ENCODE results near the gene RGS11. TPM values are rescaled to one million over a fixed set of nuclear protein-coding genes. Genes with fewer than 3 reads are reported as not detected.

The RGS11 gene
- polyA plus RNA-seq, 1 donor (not counting 4 experiments of a cell fraction or from before 2014, with no cell fraction given): not detected

DNA sequence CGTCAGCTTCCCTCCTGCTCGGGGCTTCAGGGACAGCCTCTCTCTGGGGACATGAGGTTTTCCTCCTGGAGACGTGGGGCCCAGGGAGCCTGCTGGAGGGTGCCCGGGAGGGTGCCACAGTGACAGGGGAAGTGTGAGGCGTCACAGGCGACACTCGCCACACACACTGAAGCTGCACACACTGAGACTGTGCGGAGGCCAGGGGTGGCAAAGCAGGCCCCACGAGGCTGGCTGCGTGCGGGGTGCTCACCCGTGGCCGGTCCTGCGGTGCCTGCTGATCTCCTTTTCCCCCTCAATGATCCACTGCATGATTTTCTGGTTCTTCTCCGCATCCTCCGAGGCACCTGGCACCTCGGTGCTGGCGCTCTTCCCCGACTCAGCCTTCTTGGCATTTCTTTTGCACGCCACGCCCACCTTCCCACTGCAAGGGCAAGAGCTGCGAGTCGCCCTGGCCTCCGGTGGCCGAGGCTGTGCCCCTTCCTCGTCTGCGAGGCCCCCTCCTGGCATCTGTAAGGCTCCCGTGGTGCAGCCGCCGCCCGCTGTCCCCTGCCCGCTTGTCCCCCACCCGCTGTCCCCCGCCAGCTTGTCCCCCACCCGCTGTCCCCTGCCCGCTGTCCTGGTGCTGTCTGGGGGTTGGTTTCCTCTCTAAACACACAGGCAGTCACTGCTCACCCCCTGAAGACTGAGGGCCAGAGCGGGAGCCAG is 21.2 kb upstream of the RGS11 start:
- H3K9me3 ChIP-seq (ENCODE audit: control insufficient read depth, low read depth, low read length): no peaks in the 10 kb centered on the region

DNA sequence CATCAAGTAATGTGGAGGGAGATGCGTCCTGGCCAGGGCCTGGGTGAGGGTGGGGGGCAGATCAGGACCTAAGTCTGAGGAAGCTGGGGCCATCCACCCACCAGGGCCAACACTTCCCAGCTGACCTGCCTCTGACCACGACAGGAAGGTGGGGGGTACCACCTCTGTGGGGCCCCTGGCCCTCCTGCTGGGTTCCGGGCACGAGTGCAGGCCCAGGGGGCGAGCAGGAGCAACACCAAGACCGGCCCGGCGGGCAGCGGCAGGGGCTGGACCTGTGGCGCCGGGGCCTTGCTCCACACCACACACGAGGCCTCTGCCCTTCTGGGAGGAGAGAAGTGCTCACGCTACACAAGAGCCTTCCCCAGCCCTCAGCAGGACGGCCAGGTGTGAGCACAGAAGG is 20.5 kb upstream of the RGS11 start:
- Histone ChIP-seq H2AFZ (ENCODE audit: control insufficient read depth, low read length) (no peak overlapping the region), H3K4me3 (ENCODE audit: control insufficient read depth in 2 of 3, extremely low read depth in 1 of 3, insufficient read depth in 2 of 3, low read depth in 1 of 3, low read length in 3 of 3) (no peak overlapping the region), H3K9me3 (ENCODE audit: control insufficient read depth, low read depth, low read length) (no peaks in the 10 kb centered on the region), H3K79me2 (ENCODE audit: control insufficient read depth, insufficient read depth, low read length) (no peaks in the 10 kb centered on the region), H4K20me1 (ENCODE audit: control insufficient read depth, extremely low read depth, insufficient read depth, low read length) (no peaks in the 10 kb centered on the region), H3K27me3 (ENCODE audit: control insufficient read depth, extremely low read depth, insufficient read depth, low read length) (no peaks in the 10 kb centered on the region), H3K4me1 (ENCODE audit: control insufficient read depth, extremely low read depth, insufficient read depth, low read length) (no peaks in the 10 kb centered on the region), H3K27ac (ENCODE audit: control insufficient read depth, insufficient read depth, low read length) (no peak overlapping the region), H3K36me3 (ENCODE audit: control insufficient read depth in 2 of 2, extremely low read depth in 1 of 2, insufficient read depth in 2 of 2, low read length in 2 of 2) (peaks cover 6 to 26% of the 10 kb centered on the region in 2 experiments), H3K9me1 (ENCODE audit: control insufficient read depth, extremely low read depth, insufficient read depth, low read length) (no peaks in the 10 kb centered on the region), H3K9ac (ENCODE audit: control insufficient read depth, extremely low read depth, insufficient read depth, low read length) (no peak overlapping the region), H3K4me2 (ENCODE audit: control insufficient read depth, extremely low read depth, insufficient read depth, low read depth, low read length) (no peak overlapping the region)
- dilution Hi-C loops (cut with MboI; ENCODE audit: extremely low pct_ligation_motif_present, low sequenced_read_pairs): no loop called here
- TF ChIP-seq, protein P1, sequence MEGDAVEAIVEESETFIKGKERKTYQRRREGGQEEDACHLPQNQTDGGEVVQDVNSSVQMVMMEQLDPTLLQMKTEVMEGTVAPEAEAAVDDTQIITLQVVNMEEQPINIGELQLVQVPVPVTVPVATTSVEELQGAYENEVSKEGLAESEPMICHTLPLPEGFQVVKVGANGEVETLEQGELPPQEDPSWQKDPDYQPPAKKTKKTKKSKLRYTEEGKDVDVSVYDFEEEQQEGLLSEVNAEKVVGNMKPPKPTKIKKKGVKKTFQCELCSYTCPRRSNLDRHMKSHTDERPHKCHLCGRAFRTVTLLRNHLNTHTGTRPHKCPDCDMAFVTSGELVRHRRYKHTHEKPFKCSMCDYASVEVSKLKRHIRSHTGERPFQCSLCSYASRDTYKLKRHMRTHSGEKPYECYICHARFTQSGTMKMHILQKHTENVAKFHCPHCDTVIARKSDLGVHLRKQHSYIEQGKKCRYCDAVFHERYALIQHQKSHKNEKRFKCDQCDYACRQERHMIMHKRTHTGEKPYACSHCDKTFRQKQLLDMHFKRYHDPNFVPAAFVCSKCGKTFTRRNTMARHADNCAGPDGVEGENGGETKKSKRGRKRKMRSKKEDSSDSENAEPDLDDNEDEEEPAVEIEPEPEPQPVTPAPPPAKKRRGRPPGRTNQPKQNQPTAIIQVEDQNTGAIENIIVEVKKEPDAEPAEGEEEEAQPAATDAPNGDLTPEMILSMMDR (optimal IDR thresholded peaks at IDR 0.05 in 1 of 3, IDR thresholded peaks at IDR 0.05 in 1 of 3, conservative IDR thresholded peaks at IDR 0.05 in 1 of 3; ENCODE audit: extremely low read depth in 1 of 3, insufficient read depth in 2 of 3, low read length in 3 of 3): no peak
- TF ChIP-seq EZH2 (IDR thresholded peaks at IDR 0.05; ENCODE audit: low read length): no peak
- FAIRE-seq: no peak
- no peak for DNase-seq (ENCODE audit: low read depth, low spot score)

More for the DNA sequence above, 21.2 kb upstream of the RGS11 start:
- Histone ChIP-seq H3K9me1 (ENCODE audit: control insufficient read depth, extremely low read depth, insufficient read depth, low read length) (no peaks in the 10 kb centered on the region), H3K4me3 (ENCODE audit: control insufficient read depth in 2 of 3, extremely low read depth in 1 of 3, insufficient read depth in 2 of 3, low read depth in 1 of 3, low read length in 3 of 3) (no peak overlapping the region), H3K27me3 (ENCODE audit: control insufficient read depth, extremely low read depth, insufficient read depth, low read length) (no peaks in the 10 kb centered on the region), H2AFZ (ENCODE audit: control insufficient read depth, low read length) (no peak overlapping the region), H3K4me1 (ENCODE audit: control insufficient read depth, extremely low read depth, insufficient read depth, low read length) (no peaks in the 10 kb centered on the region), H3K4me2 (ENCODE audit: control insufficient read depth, extremely low read depth, insufficient read depth, low read depth, low read length) (no peak overlapping the region), H3K27ac (ENCODE audit: control insufficient read depth, insufficient read depth, low read length) (no peak overlapping the region), H3K9ac (ENCODE audit: control insufficient read depth, extremely low read depth, insufficient read depth, low read length) (no peak overlapping the region), H3K79me2 (ENCODE audit: control insufficient read depth, insufficient read depth, low read length) (peaks cover under 1% of the 10 kb centered on the region), H4K20me1 (ENCODE audit: control insufficient read depth, extremely low read depth, insufficient read depth, low read length) (no peaks in the 10 kb centered on the region), H3K36me3 (ENCODE audit: control insufficient read depth in 2 of 2, extremely low read depth in 1 of 2, insufficient read depth in 2 of 2, low read length in 2 of 2) (peaks cover 5 to 30% of the 10 kb centered on the region in 2 experiments)
- FAIRE-seq (no peak), DNase-seq (ENCODE audit: low read depth, low spot score) (no peak)
- no peak for TF ChIP-seq EZH2 (IDR thresholded peaks at IDR 0.05; ENCODE audit: low read length)
- TF ChIP-seq, protein P1 (optimal IDR thresholded peaks at IDR 0.05 in 1 of 3, IDR thresholded peaks at IDR 0.05 in 1 of 3, conservative IDR thresholded peaks at IDR 0.05 in 1 of 3; ENCODE audit: extremely low read depth in 1 of 3, insufficient read depth in 2 of 3, low read length in 3 of 3): no peak
- dilution Hi-C loops (cut with MboI; ENCODE audit: extremely low pct_ligation_motif_present, low sequenced_read_pairs): no loop called here
